ENCODE results near the gene PRRX1.

The PRRX1 gene

DNA sequence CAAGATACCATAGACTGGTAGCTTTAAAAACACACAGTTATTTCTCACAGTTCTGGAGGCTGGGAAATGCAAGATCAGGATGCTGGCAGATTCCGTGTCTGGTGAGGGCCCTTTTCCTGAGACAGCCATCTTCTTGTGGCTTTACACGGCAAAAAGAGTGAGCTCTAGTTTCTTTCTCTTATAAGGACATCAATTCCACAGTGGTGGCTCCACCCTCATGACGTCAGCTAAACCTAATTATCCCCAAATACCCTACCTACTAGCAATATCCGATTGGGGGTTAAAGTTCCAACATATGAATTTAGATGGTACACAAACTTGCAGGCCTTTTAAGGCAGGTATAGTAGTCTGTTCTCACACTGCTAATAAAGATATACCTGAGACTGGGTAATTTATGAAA lies 77.7 kb downstream of the PRRX1 start:
- DNase-seq (ENCODE audit: low read depth), result no peak
- TF ChIP-seq CTCF (IDR thresholded peaks at IDR 0.05; ENCODE audit: low read depth, low read length) (no peak), MAX (IDR thresholded peaks at IDR 0.05; ENCODE audit: low read depth, low read length) (no peak), MYC (IDR thresholded peaks at IDR 0.05; ENCODE audit: low read depth, low read length) (no peak), POLR2A (IDR thresholded peaks at IDR 0.05; ENCODE audit: extremely low read depth, insufficient read length) (no peak)
- H3K4me3 ChIP-seq (ENCODE audit: low read depth, low read length), result no peak overlapping the region

- TF ChIP-seq POLR2A (IDR thresholded peaks at IDR 0.05; ENCODE audit: extremely low read depth, insufficient read length) (no peak), MYC (IDR thresholded peaks at IDR 0.05; ENCODE audit: low read depth, low read length) (no peak), MAX (IDR thresholded peaks at IDR 0.05; ENCODE audit: low read depth, low read length) (no peak), CTCF (IDR thresholded peaks at IDR 0.05; ENCODE audit: low read depth, low read length) (no peak)
- no peak for DNase-seq (ENCODE audit: low read depth)
Measured at GRCh38 chr1:170742600-170742999, 78.7 kb downstream of the PRRX1 start.

GRCh38 chr1:170743083-170743482 lies 79.2 kb downstream of the PRRX1 start:
- TF ChIP-seq MAX (IDR thresholded peaks at IDR 0.05; ENCODE audit: low read depth, low read length) (no peak), MYC (IDR thresholded peaks at IDR 0.05; ENCODE audit: low read depth, low read length) (no peak), CTCF (IDR thresholded peaks at IDR 0.05; ENCODE audit: low read depth, low read length) (no peak)
- H3K4me3 ChIP-seq (ENCODE audit: low read depth, low read length), result no peak overlapping the region
- no peak for DNase-seq (ENCODE audit: low read depth)

More at GRCh38 chr1:170742600-170742999, 78.7 kb downstream of the PRRX1 start:
- H3K4me3 ChIP-seq (ENCODE audit: low read depth, low read length), result no peak overlapping the region

DNA sequence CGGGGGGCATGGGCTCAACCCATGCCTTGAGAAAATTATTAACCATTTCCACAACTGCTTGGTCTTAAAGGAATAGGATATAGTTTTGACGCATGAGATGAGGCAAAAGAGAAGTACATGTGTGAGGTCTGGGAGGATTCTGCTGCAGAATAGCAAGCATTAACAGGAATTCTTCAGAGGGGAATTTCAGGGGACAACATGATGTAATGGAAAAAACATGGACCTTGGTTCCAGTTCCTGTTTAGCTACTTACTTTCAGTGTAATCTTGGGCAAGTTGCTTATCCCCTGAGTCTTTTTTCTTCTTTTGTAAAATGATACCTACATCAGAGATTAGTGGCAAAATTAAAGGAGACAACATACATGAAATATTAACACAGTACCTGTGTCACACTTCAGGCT lies 85.6 kb downstream of the PRRX1 start:
- TF ChIP-seq MYC (IDR thresholded peaks at IDR 0.05; ENCODE audit: low read depth, low read length) (no peak), POLR2A (IDR thresholded peaks at IDR 0.05; ENCODE audit: extremely low read depth, insufficient read length) (no peak), MAX (IDR thresholded peaks at IDR 0.05; ENCODE audit: low read depth, low read length) (no peak), CTCF (IDR thresholded peaks at IDR 0.05; ENCODE audit: low read depth, low read length) (no peak)
- no peak overlapping the region for H3K4me3 ChIP-seq (ENCODE audit: low read depth, low read length)
- DNase-seq (ENCODE audit: low read depth), result no peak

DNA sequence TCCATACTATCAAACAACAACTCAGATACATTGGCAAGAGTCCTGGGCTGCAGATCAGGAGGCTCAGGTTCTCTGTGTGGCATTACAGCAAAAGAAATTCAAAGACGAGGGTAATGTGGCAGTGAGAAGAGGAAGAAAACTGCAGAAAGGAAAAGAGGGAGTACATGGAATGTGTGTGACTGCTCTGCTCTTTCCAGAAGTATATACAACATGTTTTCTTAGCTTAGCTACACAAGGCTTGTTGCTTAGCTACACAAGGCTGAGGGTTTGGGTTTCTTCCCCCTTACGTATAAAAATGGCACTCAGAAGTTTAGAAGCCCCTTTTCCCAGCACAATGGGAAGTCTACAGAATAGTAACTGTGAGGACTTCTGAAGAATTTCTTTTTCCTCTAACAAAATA lies 86.0 kb downstream of the PRRX1 start:
- TF ChIP-seq MAX (IDR thresholded peaks at IDR 0.05; ENCODE audit: low read depth, low read length) (no peak), CTCF (IDR thresholded peaks at IDR 0.05; ENCODE audit: low read depth, low read length) (no peak)
- H3K4me3 ChIP-seq (ENCODE audit: low read depth, low read length), result no peak overlapping the region
- DNase-seq (ENCODE audit: low read depth), result no peak

DNA sequence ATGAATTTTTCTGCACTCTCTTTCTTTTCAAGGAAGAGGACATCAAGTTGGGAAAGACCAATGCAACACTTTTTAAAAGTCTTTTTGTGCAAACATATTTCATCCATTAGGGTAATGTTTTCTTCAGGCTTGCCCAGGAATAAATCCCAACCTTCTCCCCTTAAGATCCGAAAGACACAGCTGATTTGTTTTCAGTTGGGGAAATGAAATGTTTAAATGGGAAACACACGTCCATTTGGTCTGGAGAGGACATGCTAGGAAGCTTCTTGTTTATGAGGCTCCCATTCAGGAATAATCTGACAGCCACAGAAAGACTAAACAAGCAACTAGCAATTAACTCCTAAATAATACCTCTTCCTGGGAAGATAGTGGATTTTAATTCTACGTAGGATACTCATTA lies 91.9 kb downstream of the PRRX1 start:
- TF ChIP-seq MYC (IDR thresholded peaks at IDR 0.05; ENCODE audit: low read depth, low read length), result no peak
- TF ChIP-seq CTCF (IDR thresholded peaks at IDR 0.05; ENCODE audit: low read depth, low read length), result no peak
- no peak for TF ChIP-seq MAX (IDR thresholded peaks at IDR 0.05; ENCODE audit: low read depth, low read length)
- DNase-seq (ENCODE audit: low read depth), result no peak
- no peak overlapping the region for H3K4me3 ChIP-seq (ENCODE audit: low read depth, low read length)
